ENCODE data around the gene VPS13D.
A peak's percentile ranks its signal among the peaks of the same experiment; 100 is the strongest.
"Not testable (repeated sequence)": the region's sequence is repeated elsewhere in the genome, so short reads cannot be mapped to it uniquely, and the experiment has no call there.

The VPS13D gene

GRCh38 chr1:12375133-12375829 is 145.5 kb downstream of the VPS13D start:
- no peak for DNase-seq (ENCODE audit: low read depth)

GRCh38 chr1:12376236-12377045 is 146.6 kb downstream of the VPS13D start:
- DNase-seq (ENCODE audit: low read depth): peak; percentile 40

GRCh38 chr1:12380326-12381249 is 150.8 kb downstream of the VPS13D start:
- DNase-seq (ENCODE audit: low read depth): no peak

- no peak for DNase-seq (ENCODE audit: low read depth)
Measured at GRCh38 chr1:12383001-12383400, 153.2 kb downstream of the VPS13D start.

GRCh38 chr1:12383786-12384185 is 154.0 kb downstream of the VPS13D start:
- peak; percentile 64 for DNase-seq (ENCODE audit: low read depth)

- no peak for DNase-seq (ENCODE audit: low read depth)
Measured at GRCh38 chr1:12384836-12385456, 155.1 kb downstream of the VPS13D start.

GRCh38 chr1:12386130-12386529 is 156.3 kb downstream of the VPS13D start:
- no peak for DNase-seq (ENCODE audit: low read depth)

- no peak for DNase-seq (ENCODE audit: low read depth)
Measured at GRCh38 chr1:12387641-12388040, 157.8 kb downstream of the VPS13D start.

- DNase-seq (ENCODE audit: low read depth): not testable (repeated sequence)
Measured at GRCh38 chr1:12390296-12390695, 160.5 kb downstream of the VPS13D start.

GRCh38 chr1:12397462-12398450 is 167.9 kb downstream of the VPS13D start:
- no peak for DNase-seq (ENCODE audit: low read depth)

GRCh38 chr1:12398479-12398878 is 168.6 kb downstream of the VPS13D start:
- DNase-seq (ENCODE audit: low read depth): no peak

GRCh38 chr1:12400027-12400693 is 170.3 kb downstream of the VPS13D start:
- no peak for DNase-seq (ENCODE audit: low read depth)

- DNase-seq (ENCODE audit: low read depth): no peak
Measured at GRCh38 chr1:12402159-12402673, 172.4 kb downstream of the VPS13D start.

- no peak for DNase-seq (ENCODE audit: low read depth)
Measured at GRCh38 chr1:12402842-12403241, 173.0 kb downstream of the VPS13D start.

GRCh38 chr1:12404918-12405317 is 175.1 kb downstream of the VPS13D start:
- DNase-seq (ENCODE audit: low read depth): no peak

GRCh38 chr1:12405325-12406210 is 175.7 kb downstream of the VPS13D start:
- DNase-seq (ENCODE audit: low read depth): peak; percentile 74

- DNase-seq (ENCODE audit: low read depth): peak; percentile 70
Measured at GRCh38 chr1:12406211-12407021, 176.6 kb downstream of the VPS13D start.

All from iris pigment epithelial cell (primary cell).